Endometrial microvascular endothelial cells (primary cell): ENCODE measurements around the gene SLBP. TPM values are rescaled to one million over a fixed set of nuclear protein-coding genes. Genes with fewer than 3 reads are reported as not detected.

ENCODE experiments used
- in situ Hi-C: cut with HindIII; loops from 2 replicates; pipeline ENCODE4 v1.10.0; 2017; ENCODE audit warnings: low sequenced_read_pairs, low pct_unique_long_range_greater_than_20kb; ENCODE audit errors: inconsistent ontology term
- total RNA-seq: library from RNA; depleted of rRNA; stranded (reverse); fragments of >200 nt; gene quantifications from one replicate; pipeline ENCODE4 v1.2.3, GENCODE V29; 2015; ENCODE audit errors: inconsistent ontology term

Gene SLBP
- total RNA-seq, 1 donor from 2014 or later: 81.0 TPM

GRCh38 chr4:1664141-1664540, 48.0 kb downstream of the SLBP start:
- in situ Hi-C loops: no loop called here

GRCh38 chr4:1663549-1663948, 48.6 kb downstream of the SLBP start:
- in situ Hi-C loops: no loop called here

GRCh38 chr4:1661695-1662094, 50.4 kb downstream of the SLBP start:
- in situ Hi-C loops: no loop called here

GRCh38 chr4:1660948-1661677, 51.0 kb downstream of the SLBP start:
- in situ Hi-C loops: no loop called here

- in situ Hi-C loops: no loop called here
Observed at GRCh38 chr4:1659104-1660043, 52.7 kb downstream of the SLBP start.

GRCh38 chr4:1658581-1658980, 53.5 kb downstream of the SLBP start:
- in situ Hi-C loops: no loop called here

- in situ Hi-C loops: no loop called here
Observed at GRCh38 chr4:1658146-1658545, 54.0 kb downstream of the SLBP start.

- in situ Hi-C loops: no loop called here
Observed at GRCh38 chr4:1656986-1657385, 55.1 kb downstream of the SLBP start.

GRCh38 chr4:1656132-1656531, 56.0 kb downstream of the SLBP start:
- in situ Hi-C loops: no loop called here

GRCh38 chr4:1655676-1656075, 56.4 kb downstream of the SLBP start:
- in situ Hi-C loops: no loop called here

- in situ Hi-C loops: no loop called here
Observed at GRCh38 chr4:1655081-1655480, 57.0 kb downstream of the SLBP start.

GRCh38 chr4:1654216-1654955, 57.7 kb downstream of the SLBP start:
- in situ Hi-C loops: no loop called here

- in situ Hi-C loops: no loop called here
Observed at GRCh38 chr4:1653776-1654175, 58.3 kb downstream of the SLBP start.

GRCh38 chr4:1652088-1652487, 60.0 kb downstream of the SLBP start:
- in situ Hi-C loops: no loop called here

- in situ Hi-C loops: no loop called here
Observed at GRCh38 chr4:1651609-1652008, 60.5 kb downstream of the SLBP start.

- in situ Hi-C loops: no loop called here
Observed at GRCh38 chr4:1648962-1649361, 63.2 kb downstream of the SLBP start.

- in situ Hi-C loops: no loop called here
Observed at GRCh38 chr4:1647432-1647831, 64.7 kb downstream of the SLBP start.

- in situ Hi-C loops: no loop called here
Observed at GRCh38 chr4:1646690-1647089, 65.4 kb downstream of the SLBP start.

GRCh38 chr4:1644891-1645657, 67.0 kb downstream of the SLBP start:
- in situ Hi-C loops: no loop called here
